Keratinocyte (primary cell): ENCODE measurements around the gene FAM83C. TPM values are rescaled to one million over a fixed set of nuclear protein-coding genes. Genes with fewer than 3 reads are reported as not detected.

Experiments used
- DNase-seq: peaks from one replicate; pipeline ENCODE4 v3.0.0-alpha.2; 2011; ENCODE audit warnings: low read depth, missing footprints, low spot score
- FAIRE-seq: peaks from 2 replicates; lab custom pipeline; 2011; peaks lifted over from hg19 to GRCh38; lab: Jason Lieb, UNC
- H2AFZ ChIP-seq: 2 replicates; pipeline ENCODE4 v1.6.0; 2012; ENCODE audit warnings: low read length, control low read depth, inconsistent platforms; ENCODE audit not compliant: control insufficient read depth
- H3K27ac ChIP-seq: 2 replicates; pipeline ENCODE4 v1.5.1; 2011; ENCODE audit warnings: low read length; ENCODE audit not compliant: control insufficient read depth, insufficient read depth
- H3K27me3 ChIP-seq: 3 replicates; pipeline ENCODE4 v1.6.0; 2011; ENCODE audit warnings: low read length; ENCODE audit not compliant: control insufficient read depth, insufficient read depth; ENCODE audit errors: extremely low read depth
- H3K36me3 ChIP-seq, 2 experiments: 2 replicates in 1 of 2; 3 replicates in 1 of 2; pipeline ENCODE4 v1.5.1; 2011; ENCODE audit warnings: low read length in 2 of 2, mild to moderate bottlenecking in 1 of 2; ENCODE audit not compliant: control insufficient read depth in 2 of 2, insufficient read depth in 2 of 2; ENCODE audit errors: extremely low read depth in 1 of 2
- H3K4me1 ChIP-seq: 3 replicates; pipeline ENCODE4 v1.5.1; 2011; ENCODE audit warnings: low read length; ENCODE audit not compliant: control insufficient read depth, insufficient read depth; ENCODE audit errors: extremely low read depth
- H3K4me2 ChIP-seq: 3 replicates; pipeline ENCODE4 v1.6.0; 2011; ENCODE audit warnings: low read depth, low read length; ENCODE audit not compliant: control insufficient read depth, insufficient read depth; ENCODE audit errors: extremely low read depth
- H3K4me3 ChIP-seq, 3 experiments: fragments of 200-600 bp in 1 of 3; sonication (generic) in 1 of 3; 2 replicates in 2 of 3; 3 replicates in 1 of 3; pipeline ENCODE4 v1.5.1; 2011 to 2016; ENCODE audit warnings: low read length in 3 of 3, mild to moderate bottlenecking in 3 of 3, control low read depth in 2 of 3, inconsistent platforms in 1 of 3, low read depth in 1 of 3, mixed read lengths in 1 of 3, mixed run types in 1 of 3, moderate library complexity in 1 of 3; ENCODE audit not compliant: control insufficient read depth in 2 of 3, insufficient read depth in 2 of 3; ENCODE audit errors: extremely low read depth in 1 of 3
- H3K79me2 ChIP-seq: 2 replicates; pipeline ENCODE4 v1.6.0; 2012; ENCODE audit warnings: low read length; ENCODE audit not compliant: control insufficient read depth, insufficient read depth
- H3K9ac ChIP-seq: 3 replicates; pipeline ENCODE4 v1.6.0; 2011; ENCODE audit warnings: low read length; ENCODE audit not compliant: control insufficient read depth, insufficient read depth; ENCODE audit errors: extremely low read depth
- H3K9me1 ChIP-seq: 3 replicates; pipeline ENCODE4 v1.6.0; 2011; ENCODE audit warnings: low read length; ENCODE audit not compliant: control insufficient read depth, insufficient read depth; ENCODE audit errors: extremely low read depth
- H3K9me3 ChIP-seq: 2 replicates; pipeline ENCODE4 v1.5.1; 2012; ENCODE audit warnings: low read depth, low read length; ENCODE audit not compliant: control insufficient read depth
- H4K20me1 ChIP-seq: 3 replicates; pipeline ENCODE4 v1.6.0; 2011; ENCODE audit warnings: low read length; ENCODE audit not compliant: control insufficient read depth, insufficient read depth; ENCODE audit errors: extremely low read depth
- CTCF ChIP-seq, 3 experiments: IDR thresholded peaks in 1 of 3; conservative IDR thresholded peaks in 1 of 3; optimal IDR thresholded peaks in 1 of 3; 2 replicates in 2 of 3; 3 replicates in 1 of 3; pipeline versions ENCODE3 to v1.5.1; 2011; ENCODE audit warnings: low read length in 3 of 3, mild to moderate bottlenecking in 3 of 3, moderate library complexity in 2 of 3, control low read depth in 1 of 3, inconsistent platforms in 1 of 3; ENCODE audit not compliant: insufficient read depth in 2 of 3; ENCODE audit errors: extremely low read depth in 1 of 3
- EZH2 ChIP-seq: IDR thresholded peaks from one replicate; pipeline ENCODE4 v1.6.1; 2012; ENCODE audit warnings: inconsistent platforms, mild to moderate bottlenecking, low read length, moderate library complexity
- dilution Hi-C: fragments of 300-500 bp; cut with MboI; formaldehyde crosslinking; loops from one replicate; pipeline ENCODE4 v1.7.0; 2020; ENCODE audit warnings: low sequenced_read_pairs; ENCODE audit not compliant: extremely low pct_ligation_motif_present
- polyA plus RNA-seq, 5 experiments: library from polyadenylated mRNA; depleted of rRNA in 3 of 5; stranded (reverse) in 3 of 5; stranded (forward) in 1 of 5; unstranded in 1 of 5; fragments of >200 nt; gene quantifications; 1 replicate in 1 of 5; 2 replicates in 3 of 5; 3 replicates in 1 of 5; pipeline versions ENCODE4 v1.2.1 to v1.2.3, GENCODE V29; 2011 to 2012; ENCODE audit warnings: missing spikeins in 2 of 5, low read depth in 1 of 5, low replicate concordance in 1 of 5

The FAM83C gene
- polyA plus RNA-seq, 1 donor (not counting 4 experiments of a cell fraction or from before 2014, with no cell fraction given) = 12.4 TPM

- H3K79me2 ChIP-seq = no peaks in the 10 kb centered on the region
- H3K27me3 ChIP-seq = no peaks in the 10 kb centered on the region
- H3K27ac ChIP-seq = no peak overlapping the region
- no peaks in the 10 kb centered on the region for H3K9me1 ChIP-seq
- no peaks in the 10 kb centered on the region for H4K20me1 ChIP-seq
- dilution Hi-C loops = no loop called here
- H2AFZ ChIP-seq = no peak overlapping the region
- H3K9me3 ChIP-seq = no peaks in the 10 kb centered on the region
- H3K36me3 ChIP-seq = peaks cover 0 to 2% of the 10 kb centered on the region in 2 experiments
- no peak overlapping the region for H3K4me2 ChIP-seq
- TF ChIP-seq EZH2 (no peak), CTCF (optimal IDR thresholded peaks at IDR 0.05 in 1 of 3, IDR thresholded peaks at IDR 0.05 in 1 of 3, conservative IDR thresholded peaks at IDR 0.05 in 1 of 3; ENCODE audit: extremely low read depth in 1 of 3, insufficient read depth in 2 of 3, low read length in 3 of 3) (no peak)
- no peak for DNase-seq
- no peak overlapping the region for H3K4me3 ChIP-seq
- FAIRE-seq = no peak
- H3K9ac ChIP-seq = no peak overlapping the region
- peaks cover 21% of the 10 kb centered on the region for H3K4me1 ChIP-seq
Observed at GRCh38 chr20:35333606-35334005, 41.4 kb upstream of the FAM83C start.

GRCh38 chr20:35332540-35333200, 40.4 kb upstream of the FAM83C start:
- Histone ChIP-seq H3K27me3 (no peaks in the 10 kb centered on the region), H3K27ac (no peak overlapping the region), H3K4me2 (no peak overlapping the region), H4K20me1 (no peaks in the 10 kb centered on the region), H3K79me2 (no peaks in the 10 kb centered on the region), H3K36me3 (peaks cover 0 to 2% of the 10 kb centered on the region in 2 experiments), H3K9me3 (no peaks in the 10 kb centered on the region), H3K4me1 (peaks cover 17% of the 10 kb centered on the region), H3K4me3 (no peak overlapping the region), H2AFZ (no peak overlapping the region), H3K9ac (no peak overlapping the region), H3K9me1 (no peaks in the 10 kb centered on the region)
- DNase-seq (no peak), FAIRE-seq (no peak)
- dilution Hi-C loops = no loop called here
- TF ChIP-seq EZH2 (no peak), CTCF (optimal IDR thresholded peaks at IDR 0.05 in 1 of 3, IDR thresholded peaks at IDR 0.05 in 1 of 3, conservative IDR thresholded peaks at IDR 0.05 in 1 of 3; ENCODE audit: extremely low read depth in 1 of 3, insufficient read depth in 2 of 3, low read length in 3 of 3) (no peak)
